Stromal cell of bone marrow (primary cell): Measurements from ENCODE around the gene CLIP2.
"Not testable (repeated sequence)": the region's sequence is repeated elsewhere in the genome, so short reads cannot be mapped to it uniquely, and the experiment has no call there.

Experiments
- DNase-seq: peaks from one replicate; pipeline ENCODE4 v3.0.0-alpha.2; 2012; ENCODE audit warnings: low read depth

The CLIP2 gene

DNA sequence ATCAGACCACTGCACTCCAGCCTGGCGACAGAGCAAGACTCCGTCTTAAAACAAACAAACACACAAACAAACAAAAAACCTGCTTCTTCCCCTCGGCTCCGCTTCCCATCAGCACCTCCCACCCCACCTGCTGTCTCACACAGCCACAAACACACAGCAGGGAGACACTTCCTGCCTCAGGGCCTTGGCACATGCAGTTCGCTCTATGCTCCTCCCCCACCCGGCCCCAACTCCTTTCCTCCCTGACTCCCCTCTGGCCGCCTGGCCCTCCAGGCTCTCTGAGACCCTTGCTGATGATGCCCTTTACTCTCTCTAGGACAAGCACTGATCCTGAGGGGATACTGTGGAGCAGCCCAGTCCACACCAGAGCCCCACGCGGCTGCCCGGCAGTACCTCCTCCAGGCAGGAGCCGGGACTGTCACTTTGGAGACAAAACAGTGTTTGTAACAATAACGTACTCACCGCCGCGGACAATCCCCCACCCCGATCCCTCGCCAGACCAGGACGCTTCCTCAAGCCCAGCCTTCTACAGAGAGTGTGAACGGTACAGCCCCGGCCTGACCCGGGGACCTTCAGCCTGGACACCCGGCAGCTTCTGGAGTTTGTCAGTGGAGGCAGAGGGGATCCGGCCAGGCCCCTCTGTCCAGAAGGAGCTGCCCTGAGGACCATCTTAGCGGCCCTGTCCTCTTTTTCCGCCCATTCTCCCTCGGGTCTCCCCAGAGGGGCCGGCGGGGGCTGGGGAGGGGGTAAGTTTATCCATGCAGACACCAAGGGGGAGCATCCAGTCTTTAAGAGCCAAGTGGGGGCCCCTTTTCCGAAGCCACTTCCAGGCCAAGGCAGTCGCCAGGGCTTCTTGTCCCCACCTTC lies 114.5 kb downstream of the CLIP2 start:
- no peak for DNase-seq

GRCh38 chr7:74404388-74404700 lies 115.1 kb downstream of the CLIP2 start:
- no peak for DNase-seq

DNA sequence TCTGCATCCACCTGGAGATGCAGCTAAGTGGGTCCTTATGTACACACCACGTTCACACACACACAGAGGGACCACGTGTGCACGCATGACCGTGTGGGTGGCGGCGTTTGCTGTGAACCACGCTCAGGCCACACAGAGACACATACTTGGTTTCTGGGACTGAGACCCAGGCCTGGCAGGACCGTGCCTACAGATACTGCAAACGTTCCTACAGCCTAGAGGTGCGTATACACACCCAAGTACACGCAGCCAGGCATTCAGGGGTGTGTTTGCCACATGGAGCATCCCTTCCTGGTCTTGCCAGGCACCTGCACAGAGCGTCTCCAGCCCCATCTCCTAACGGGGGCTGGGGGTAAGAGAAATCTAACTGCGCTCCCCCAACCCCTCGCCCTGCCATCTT lies 115.5 kb downstream of the CLIP2 start:
- no peak for DNase-seq

DNA sequence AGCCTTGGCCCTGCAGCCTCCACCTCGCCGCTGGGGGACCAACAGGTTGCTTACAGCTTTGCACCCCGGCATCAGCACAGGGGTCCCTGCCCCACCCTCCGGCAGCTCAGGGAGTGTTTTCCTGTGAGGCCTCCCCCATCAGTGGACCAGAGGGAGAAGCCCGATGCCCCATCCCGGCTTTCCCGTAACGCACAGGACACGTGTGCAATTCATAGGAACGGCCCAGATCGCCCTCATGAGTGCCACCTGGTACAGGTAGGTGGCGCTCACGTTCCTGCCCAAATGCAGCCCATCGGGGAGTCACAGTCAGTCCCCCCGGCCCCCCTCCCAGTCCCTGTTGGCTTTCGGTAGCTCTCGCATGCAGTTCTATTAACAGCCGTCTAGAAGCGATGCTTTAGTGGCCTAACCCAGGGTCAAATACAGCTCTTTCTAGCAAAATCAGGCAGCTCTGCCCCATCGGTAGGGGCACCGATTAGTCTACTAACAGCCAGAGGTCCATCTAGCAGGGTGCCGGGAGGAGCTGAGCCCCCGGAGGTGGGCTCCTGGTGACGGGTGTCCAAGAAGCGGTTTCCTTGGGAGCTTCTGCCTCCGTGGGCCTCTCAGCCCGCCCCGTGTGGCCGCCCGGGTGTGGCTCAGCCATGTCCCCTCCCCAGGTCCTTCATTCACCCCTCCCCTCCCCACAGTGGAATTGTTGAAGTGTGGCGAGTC lies 116.1 kb downstream of the CLIP2 start:
- no peak for DNase-seq

GRCh38 chr7:74405899-74406512 lies 116.8 kb downstream of the CLIP2 start:
- DNase-seq, result no peak

DNA sequence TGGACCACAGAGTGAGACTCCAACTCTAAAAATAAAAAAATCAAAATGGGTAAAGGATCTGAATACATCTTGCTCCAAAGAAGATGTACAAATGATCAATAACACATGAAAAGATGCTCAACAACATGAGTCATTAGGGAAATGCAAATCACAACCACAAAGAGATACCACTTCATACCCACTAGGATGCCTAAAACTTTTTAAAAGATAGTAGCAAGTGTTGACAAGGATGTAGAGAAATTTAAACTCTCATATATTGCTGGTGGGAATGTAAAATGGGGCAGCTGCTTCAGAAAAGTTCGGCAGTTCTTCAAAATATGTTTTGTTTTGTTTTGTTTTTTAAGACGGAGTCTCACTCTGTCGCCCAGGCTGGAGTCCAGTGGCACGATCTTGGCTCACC lies 118.8 kb downstream of the CLIP2 start:
- no peak for DNase-seq

DNA sequence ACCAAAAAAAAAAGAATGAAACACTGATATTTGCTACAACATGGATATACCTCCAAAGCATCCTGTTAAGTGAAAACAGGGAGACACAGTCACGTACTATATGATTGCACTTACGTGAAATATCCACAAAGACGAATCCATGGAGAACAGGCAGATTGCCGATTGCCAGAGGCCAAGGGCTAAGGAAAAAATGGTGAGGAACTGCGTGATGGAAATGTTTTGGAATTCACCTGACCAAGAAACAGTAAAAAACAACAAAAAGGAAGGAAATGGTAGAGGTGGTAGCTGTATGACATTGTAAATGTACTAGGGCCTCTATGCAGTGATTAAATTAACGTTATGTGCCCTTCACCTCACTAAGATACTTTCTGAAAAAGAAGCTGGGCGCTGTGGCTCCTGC lies 120.4 kb downstream of the CLIP2 start:
- no peak for DNase-seq

DNA sequence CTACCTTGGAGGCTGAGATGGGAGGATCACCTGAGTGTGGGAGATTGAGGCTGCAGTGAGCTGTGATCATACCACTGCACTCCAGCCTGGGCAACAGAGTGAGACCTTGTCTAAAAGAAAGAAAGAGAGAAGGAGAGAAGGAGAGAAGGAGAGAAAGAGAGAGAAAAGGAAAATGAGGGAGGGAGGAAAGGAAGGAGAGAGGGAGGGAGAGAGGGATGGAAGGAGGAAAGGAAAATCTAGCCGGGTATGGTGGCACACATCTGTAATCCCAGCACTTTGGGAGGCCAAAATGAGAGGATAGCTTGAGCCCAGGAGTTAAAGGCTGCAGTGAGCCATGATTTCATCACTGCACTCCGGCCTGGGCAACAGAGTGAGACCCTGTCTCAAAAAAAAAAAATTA lies 121.6 kb downstream of the CLIP2 start:
- DNase-seq, result no peak

DNA sequence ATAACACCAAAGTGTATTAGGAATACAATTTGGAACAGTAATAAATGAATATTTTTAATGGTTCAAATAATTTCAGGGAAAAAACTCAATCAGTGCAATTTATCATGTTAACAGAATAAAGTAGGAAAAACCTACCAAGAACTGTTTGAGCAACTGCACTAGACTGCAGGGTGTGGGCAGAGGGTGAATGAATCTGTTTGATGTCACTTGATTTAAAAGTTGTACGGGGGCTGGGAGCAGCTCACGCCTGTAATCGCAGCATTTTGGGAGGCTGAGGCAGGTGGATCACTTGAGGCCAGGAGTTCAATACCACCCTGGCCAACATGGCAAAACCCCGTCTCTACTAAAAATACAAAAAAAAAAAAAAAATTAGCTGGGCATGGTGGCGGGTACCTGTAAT lies 122.4 kb downstream of the CLIP2 start:
- not testable (repeated sequence) for DNase-seq

- DNase-seq, result no peak
Measured at GRCh38 chr7:74412056-74412455, 122.8 kb downstream of the CLIP2 start.

- DNase-seq, result no peak
Measured at GRCh38 chr7:74412603-74413002, 123.4 kb downstream of the CLIP2 start.

DNA sequence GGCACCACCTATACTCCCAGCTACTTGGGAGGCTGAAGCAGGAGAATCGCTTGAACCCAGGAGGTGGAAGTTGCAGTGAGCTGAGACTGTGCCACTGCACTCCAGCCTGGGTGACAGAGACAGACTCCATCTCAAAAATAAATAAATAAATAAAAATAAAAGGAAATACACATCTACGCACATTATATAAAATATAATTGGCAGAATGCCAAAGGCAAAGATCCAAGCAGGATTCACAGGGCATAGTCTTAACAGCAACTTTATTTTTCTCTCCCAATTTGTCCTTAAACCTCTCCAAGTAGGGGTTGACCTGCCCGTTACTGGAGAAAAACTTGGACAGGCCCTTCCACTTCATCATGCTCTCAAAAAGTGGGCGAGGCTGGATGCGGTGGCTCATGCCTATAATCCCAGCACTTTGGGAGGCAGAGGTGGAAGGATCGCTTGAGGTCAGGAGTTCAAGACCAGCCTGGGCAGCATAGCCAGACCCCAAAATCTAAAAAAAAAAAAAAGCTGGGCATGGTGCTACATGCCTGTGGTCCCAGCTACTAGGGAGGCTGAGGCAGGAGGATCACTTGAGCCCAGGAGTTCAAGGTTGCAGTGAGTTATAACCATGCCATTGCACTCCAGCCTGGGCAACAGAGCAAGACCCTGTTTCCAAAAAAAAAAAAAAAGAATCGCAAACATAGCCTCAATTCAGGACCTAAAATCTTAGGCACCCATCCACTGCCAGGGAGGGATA lies 125.6 kb downstream of the CLIP2 start:
- DNase-seq, result not testable (repeated sequence)

- DNase-seq, result no peak
Measured at GRCh38 chr7:74417419-74417971, 128.3 kb downstream of the CLIP2 start.

- no peak for DNase-seq
Measured at GRCh38 chr7:74418076-74418475, 128.9 kb downstream of the CLIP2 start.

DNA sequence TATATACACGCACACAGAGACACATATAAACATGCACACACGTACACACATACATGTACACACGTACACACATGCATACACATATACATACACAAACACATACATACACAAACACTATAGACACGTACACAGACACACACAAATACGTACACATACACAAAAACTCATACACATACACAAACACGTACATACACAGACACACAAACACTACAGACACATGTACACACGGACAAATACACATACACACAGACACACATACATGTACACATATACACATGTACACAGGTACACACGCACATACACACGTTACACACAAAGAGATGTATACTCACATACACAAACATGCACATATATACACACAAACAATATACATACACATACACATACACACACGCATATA lies 129.3 kb downstream of the CLIP2 start:
- DNase-seq, result no peak

DNA sequence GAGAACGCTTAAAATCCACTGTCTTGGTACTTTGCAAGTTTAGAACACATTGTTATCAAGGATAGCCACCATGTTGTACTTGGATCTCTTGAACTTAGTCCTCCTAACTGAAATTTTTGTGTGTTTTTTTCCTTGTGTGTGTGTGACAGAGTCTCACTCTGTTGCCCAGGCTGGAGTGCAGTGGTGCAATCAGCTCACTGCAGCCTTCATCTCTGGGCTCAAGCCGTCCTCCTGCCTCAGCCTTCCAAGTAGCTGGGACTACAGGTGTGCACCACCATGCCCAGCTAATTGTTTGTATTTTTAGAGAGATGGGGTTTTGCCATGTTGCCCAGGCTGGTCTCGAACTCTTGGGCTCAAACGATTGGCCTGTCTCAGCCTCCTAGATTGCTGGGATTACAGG lies 130.0 kb downstream of the CLIP2 start:
- DNase-seq, result not testable (repeated sequence)

- DNase-seq, result no peak
Measured at GRCh38 chr7:74420006-74420405, 130.8 kb downstream of the CLIP2 start.

GRCh38 chr7:74424291-74424880 lies 135.2 kb downstream of the CLIP2 start:
- no peak for DNase-seq

GRCh38 chr7:74428023-74428422 lies 138.8 kb downstream of the CLIP2 start:
- DNase-seq, result no peak

DNA sequence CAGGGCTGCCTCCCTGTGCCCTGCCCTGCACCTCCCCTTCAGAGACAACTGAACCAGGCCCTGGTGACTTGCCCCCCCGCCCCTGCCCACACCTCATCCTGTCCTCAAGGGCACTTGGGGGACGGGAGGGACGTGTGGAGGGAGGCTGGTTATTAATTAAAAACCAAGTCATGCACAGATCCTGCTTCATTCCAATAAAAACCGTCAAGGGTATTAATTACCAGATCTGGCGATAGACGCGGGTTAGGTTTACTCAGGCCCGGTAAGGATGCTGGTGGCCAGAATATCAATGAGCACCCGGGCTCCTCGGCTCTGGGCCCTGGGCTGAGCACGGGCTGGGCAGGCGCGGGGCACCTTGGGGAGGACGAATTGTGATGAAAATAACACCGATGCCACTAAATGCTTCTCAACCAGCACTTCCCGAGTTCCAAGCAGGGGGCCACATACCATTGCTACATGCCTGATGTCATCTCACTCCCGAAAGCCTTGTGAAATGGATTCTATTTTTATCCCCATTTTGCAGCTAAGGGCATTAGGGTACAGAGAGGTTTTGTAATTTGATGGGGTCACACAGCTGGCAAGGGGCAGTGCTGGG lies 140.0 kb downstream of the CLIP2 start:
- DNase-seq, result no peak

DNA sequence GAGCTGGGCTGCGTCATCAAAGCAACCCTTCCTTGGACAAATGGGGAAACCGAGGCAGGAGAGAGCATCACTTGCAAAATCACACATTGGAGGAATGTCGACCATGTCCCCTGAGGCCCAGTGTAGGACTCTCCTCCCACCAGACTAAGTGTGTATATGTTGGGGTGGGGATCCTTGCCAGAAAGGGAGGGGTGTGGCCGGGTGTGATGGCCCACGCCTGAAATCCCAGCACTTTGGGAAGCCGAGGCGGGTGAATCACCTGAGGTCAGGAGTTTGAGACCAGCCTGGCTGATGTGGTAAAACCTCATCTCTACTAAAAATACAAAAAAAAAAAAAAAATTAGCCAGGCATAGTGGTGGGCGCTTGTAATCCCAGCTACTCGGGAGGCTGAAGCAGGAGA lies 141.2 kb downstream of the CLIP2 start:
- not testable (repeated sequence) for DNase-seq
